LNCaP clone FGC (cell line): Measurements from ENCODE around the gene SREK1IP1.

Experiments used
- DNase-seq: peaks from one replicate; pipeline ENCODE4 v3.0.0-alpha.2; 2011; ENCODE audit warnings: low read depth
- H3K4me3 ChIP-seq: 2 replicates; pipeline ENCODE4 v1.5.1; 2011; ENCODE audit warnings: mild to moderate bottlenecking, low read depth, low read length, control low read depth
- CTCF ChIP-seq: IDR thresholded peaks from 2 replicates; pipeline ENCODE4 v1.5.1; 2012; ENCODE audit warnings: mild to moderate bottlenecking; ENCODE audit not compliant: control insufficient read depth, insufficient read depth; ENCODE audit errors: extremely low read depth

Gene SREK1IP1

DNA sequence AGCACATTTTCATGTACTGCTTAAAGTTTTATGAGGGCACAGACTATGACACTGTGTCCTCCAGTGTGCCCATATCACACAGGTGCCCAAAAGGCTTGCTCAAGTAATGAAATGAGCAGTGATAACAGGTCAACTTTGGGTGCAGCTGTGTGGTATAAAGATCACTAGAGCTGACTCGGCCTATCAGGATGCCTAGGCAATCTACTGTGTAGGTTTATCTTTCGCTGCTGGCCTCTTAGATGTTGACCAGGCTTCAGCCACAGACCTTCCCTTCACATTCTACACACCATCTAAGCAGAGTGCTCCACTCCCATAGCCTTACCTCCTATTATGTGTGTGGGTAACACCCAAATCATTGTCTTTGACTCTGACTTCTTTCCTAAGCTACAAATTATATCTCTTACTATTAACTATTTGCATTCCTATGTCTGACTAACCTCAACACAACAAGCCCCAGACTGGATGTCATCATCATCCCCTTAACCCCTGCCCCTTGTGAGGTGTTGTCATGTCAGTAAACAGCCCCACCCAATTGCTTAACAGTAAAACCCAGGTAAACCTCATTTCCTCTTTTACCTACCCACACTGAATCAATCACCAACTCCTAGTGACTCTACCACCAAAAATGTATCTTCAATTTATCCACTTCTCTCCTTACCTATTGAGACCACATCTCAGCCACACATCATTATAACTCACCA lies 2.5 kb downstream of the SREK1IP1 start:
- DNase-seq = no peak
- TF ChIP-seq CTCF = no peak
- H3K4me3 ChIP-seq = no peak overlapping the region

DNA sequence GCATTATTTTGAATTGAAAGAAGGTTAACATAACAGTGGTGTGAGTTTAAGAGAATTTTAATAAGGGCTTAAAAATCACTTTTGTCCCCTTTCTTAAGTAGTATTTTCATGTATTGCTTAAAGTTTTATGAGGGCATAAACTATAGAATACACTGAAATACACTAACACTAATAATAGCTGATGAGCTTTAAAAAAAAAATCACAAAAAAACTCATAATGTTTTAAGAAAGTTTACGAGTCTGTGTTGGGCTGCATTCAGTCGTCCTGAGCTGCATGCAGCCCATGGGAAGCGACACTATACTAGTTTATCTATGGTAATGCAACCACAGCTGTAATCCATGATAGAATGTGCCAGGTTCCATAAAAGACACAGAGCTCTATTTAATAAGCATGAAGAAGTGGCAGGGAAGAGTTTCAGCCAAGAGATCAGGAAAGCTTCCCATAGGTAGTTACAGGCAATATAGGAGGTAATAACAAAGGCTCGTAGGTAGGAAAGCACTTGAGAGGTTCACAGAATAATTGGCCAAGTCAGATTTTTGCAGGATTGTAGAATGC lies 4.5 kb downstream of the SREK1IP1 start:
- no peak for DNase-seq
- H3K4me3 ChIP-seq = no peak overlapping the region
- no peak for TF ChIP-seq CTCF

GRCh38 chr5:64759960-64760660 lies 8.4 kb downstream of the SREK1IP1 start:
- DNase-seq = no peak
- no peak for TF ChIP-seq CTCF
- H3K4me3 ChIP-seq = no peak overlapping the region

DNA sequence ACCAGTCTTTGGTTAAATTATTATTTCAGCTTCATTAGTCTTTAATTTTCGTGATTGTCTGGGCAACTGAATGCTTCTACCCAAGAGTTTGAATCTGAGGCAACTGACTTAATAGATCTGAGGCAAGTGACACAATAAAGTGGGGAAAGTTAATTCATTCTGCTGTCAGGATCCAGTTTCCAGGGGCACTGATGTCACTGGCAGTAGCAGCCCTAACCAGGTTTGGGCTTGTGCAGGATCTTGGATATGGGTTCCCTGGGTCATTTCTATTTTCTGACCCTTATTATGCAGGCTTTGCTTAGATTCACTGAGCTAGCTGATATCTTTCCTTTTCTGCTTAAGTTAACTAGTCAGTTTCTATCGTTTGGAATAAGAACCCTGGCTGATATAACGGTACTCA lies 9.6 kb downstream of the SREK1IP1 start:
- DNase-seq = no peak
- no peak overlapping the region for H3K4me3 ChIP-seq
- no peak for TF ChIP-seq CTCF

DNA sequence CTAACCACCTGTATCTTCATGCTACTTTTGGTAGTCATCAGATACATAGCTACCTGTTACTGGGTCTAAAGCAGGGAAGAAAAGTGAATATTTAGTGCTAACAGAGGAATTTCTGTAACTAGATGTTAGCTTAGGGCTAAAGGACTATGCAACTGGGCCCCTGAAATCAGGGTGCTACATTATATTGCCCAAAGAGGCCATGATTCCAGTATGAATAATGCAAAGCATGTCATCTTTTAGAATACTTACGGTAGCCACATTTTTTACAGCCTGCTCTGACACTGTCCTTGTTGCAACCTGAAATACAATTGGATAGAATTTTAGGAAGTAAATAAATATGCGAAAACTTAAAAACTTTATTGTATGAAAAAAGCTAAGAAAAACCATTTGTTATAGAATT lies 14.4 kb downstream of the SREK1IP1 start:
- no peak for DNase-seq

GRCh38 chr5:64749385-64749784 lies 19.1 kb downstream of the SREK1IP1 start:
- DNase-seq = no peak
- no peak overlapping the region for H3K4me3 ChIP-seq
- no peak for TF ChIP-seq CTCF

More for the DNA sequence above, 14.4 kb downstream of the SREK1IP1 start:
- H3K4me3 ChIP-seq = no peak overlapping the region
- TF ChIP-seq CTCF = no peak

DNA sequence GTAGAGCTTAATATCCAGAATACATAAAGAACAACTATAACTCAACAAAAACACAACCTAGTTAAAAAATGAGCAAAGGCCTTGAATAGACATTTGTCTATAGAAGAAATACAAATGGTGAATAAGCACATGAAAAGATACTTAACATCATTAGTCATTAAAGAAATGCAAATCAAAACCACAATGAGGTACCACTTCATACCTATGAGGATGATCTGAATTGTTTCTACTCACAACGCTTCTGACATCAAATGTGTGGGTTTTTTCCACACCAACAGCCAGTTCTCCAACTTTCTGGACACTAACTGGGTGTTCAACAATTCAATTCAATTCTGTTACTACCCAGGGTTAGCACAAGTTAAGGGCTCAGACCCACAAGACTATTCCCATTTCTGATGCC lies 22.0 kb downstream of the SREK1IP1 start:
- no peak for TF ChIP-seq CTCF
- no peak overlapping the region for H3K4me3 ChIP-seq
- no peak for DNase-seq
